Measurements from ENCODE around the gene POMGNT1. TPM values are rescaled to one million over a fixed set of nuclear protein-coding genes. Genes with fewer than 3 reads are reported as not detected.

The POMGNT1 gene
- total RNA-seq, 2 donors from 2014 or later, result 31.9 to 36.3 TPM

DNA sequence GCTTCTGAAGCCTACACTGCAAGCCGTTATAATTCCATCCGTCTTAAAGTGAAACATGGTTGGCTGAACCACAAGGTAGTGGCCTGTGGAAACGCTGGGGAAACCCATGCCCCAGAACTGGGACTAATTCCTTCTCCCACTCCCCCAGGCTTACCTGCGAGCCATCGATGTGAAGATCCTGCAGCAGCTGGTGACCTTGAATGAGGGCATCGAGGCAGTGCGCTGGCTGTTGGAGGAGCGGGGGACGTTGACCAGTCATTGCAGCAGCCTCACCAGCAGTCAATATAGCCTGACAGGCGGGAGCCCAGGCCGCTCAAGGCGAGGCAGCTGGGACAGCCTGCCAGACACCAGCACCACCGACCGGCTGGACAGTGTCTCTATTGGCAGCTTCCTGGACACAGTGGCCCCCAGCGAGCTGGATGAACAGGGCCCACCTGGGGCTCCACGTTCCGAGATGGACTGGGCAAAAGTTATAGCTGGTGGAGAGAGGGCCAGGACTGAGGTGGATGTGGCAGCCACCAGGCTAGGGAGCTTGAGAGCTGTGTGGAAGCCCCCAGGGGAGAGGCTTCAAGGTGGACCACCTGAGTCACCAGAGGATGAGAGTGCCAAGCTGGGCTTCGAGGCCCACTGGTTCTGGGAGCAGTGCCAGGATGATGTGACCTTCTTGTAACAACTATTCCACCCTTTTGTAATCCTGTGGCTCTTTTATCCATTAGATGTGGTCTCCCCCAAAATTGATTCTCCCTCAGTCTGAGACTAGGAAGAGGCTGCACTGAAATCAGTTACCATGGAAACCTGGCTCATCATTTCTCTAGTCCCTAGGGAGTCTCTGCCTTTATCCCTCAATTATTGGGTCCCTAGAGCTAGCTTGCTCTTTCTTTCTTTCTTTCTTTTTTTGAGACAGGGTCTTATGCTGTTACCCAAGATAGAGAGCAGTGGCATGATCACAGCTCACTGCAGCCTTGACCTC, 21.6 kb upstream of the POMGNT1 start:
- 30 to 63% methylated on average over 6 to 18 of the region's 18 CpGs for WGBS, 2 donors
- Histone ChIP-seq H3K4me3 (no peak overlapping the region), H3K36me3 (replicated peaks in 1 of 2; ENCODE audit: insufficient read depth in 1 of 2, low read depth in 2 of 2) (no peaks in the 10 kb centered on the region), H3K9me3 (no peaks in the 10 kb centered on the region), H3K27me3 (no peaks in the 10 kb centered on the region), H3K27ac (no peak overlapping the region), H3K4me1 (no peaks in the 10 kb centered on the region)
- DNase-seq, result no peak
- ATAC-seq, result no peak
- intact Hi-C loops (cut with DNase I), result loop anchor here (5.0 kb wide), 1 partner anchor 183 kb away; no protein-coding TSS in a partner anchor
- TF ChIP-seq, protein P1, sequence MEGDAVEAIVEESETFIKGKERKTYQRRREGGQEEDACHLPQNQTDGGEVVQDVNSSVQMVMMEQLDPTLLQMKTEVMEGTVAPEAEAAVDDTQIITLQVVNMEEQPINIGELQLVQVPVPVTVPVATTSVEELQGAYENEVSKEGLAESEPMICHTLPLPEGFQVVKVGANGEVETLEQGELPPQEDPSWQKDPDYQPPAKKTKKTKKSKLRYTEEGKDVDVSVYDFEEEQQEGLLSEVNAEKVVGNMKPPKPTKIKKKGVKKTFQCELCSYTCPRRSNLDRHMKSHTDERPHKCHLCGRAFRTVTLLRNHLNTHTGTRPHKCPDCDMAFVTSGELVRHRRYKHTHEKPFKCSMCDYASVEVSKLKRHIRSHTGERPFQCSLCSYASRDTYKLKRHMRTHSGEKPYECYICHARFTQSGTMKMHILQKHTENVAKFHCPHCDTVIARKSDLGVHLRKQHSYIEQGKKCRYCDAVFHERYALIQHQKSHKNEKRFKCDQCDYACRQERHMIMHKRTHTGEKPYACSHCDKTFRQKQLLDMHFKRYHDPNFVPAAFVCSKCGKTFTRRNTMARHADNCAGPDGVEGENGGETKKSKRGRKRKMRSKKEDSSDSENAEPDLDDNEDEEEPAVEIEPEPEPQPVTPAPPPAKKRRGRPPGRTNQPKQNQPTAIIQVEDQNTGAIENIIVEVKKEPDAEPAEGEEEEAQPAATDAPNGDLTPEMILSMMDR (IDR thresholded peaks at IDR 0.05), result no peak
- no peak for TF ChIP-seq POLR2A (IDR thresholded peaks at IDR 0.05)

DNA sequence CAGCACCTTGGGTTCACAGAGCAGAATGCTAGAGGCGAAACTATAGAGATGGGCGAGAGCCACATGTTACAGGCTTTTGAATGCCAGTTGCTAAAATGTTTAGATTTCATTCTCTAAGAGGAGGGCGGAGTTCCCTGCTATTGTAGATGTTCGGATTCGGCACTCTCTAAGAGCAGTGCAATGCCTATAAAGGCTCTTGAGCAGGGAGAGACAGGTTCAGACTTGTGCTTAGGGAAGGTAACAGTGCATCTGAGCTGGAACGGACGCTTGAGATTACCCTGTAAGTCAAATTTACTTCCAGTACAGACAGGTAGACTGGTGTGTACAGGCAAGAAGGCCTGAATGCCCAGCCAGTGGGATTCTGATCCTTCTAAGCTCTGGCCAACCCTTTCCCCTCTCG, 20.2 kb upstream of the POMGNT1 start:
- intact Hi-C loops (cut with DNase I), result no loop called here
- TF ChIP-seq, protein P1 (IDR thresholded peaks at IDR 0.05), result no peak
- no peak for TF ChIP-seq POLR2A (IDR thresholded peaks at IDR 0.05)
- Histone ChIP-seq H3K4me3 (no peak overlapping the region), H3K36me3 (replicated peaks in 1 of 2; ENCODE audit: insufficient read depth in 1 of 2, low read depth in 2 of 2) (no peaks in the 10 kb centered on the region), H3K27ac (no peak overlapping the region), H3K4me1 (no peaks in the 10 kb centered on the region), H3K27me3 (no peaks in the 10 kb centered on the region), H3K9me3 (no peaks in the 10 kb centered on the region)
- DNase-seq (no peak), ATAC-seq (no peak)
- WGBS, 2 donors, result 72 to 83% methylated on average over 8 of the region's 8 CpGs

DNA sequence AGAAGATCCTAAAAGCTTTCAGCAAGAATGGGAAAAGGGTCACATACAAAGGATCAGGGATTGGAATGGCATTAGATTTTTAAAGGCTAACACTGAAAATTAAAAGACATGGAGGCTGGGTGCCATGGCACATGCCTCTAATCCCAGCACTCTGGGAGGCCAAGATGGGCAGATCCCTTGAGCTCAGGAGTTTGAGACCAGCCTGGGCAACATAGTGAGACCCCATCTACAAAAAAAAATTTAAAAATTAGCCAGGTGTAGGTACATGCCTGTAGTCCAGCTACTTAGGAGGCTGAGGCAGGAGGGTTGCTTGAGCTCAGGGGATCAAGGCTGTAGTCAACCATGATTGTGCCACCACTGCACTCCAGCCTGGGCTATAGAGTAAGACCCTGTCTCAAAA, 17.3 kb upstream of the POMGNT1 start:
- DNase-seq, result no peak
- no peaks in the 10 kb centered on the region for H3K4me1 ChIP-seq
- H3K9me3 ChIP-seq, result no peaks in the 10 kb centered on the region
- no peak overlapping the region for H3K4me3 ChIP-seq
- H3K36me3 ChIP-seq (replicated peaks in 1 of 2; ENCODE audit: insufficient read depth in 1 of 2, low read depth in 2 of 2), result no peaks in the 10 kb centered on the region
- TF ChIP-seq, protein P1 (IDR thresholded peaks at IDR 0.05), result no peak
- no peak for TF ChIP-seq POLR2A (IDR thresholded peaks at IDR 0.05)
- H3K27ac ChIP-seq, result no peak overlapping the region
- intact Hi-C loops (cut with DNase I), result no loop called here
- no peaks in the 10 kb centered on the region for H3K27me3 ChIP-seq
- ATAC-seq, result no peak

DNA sequence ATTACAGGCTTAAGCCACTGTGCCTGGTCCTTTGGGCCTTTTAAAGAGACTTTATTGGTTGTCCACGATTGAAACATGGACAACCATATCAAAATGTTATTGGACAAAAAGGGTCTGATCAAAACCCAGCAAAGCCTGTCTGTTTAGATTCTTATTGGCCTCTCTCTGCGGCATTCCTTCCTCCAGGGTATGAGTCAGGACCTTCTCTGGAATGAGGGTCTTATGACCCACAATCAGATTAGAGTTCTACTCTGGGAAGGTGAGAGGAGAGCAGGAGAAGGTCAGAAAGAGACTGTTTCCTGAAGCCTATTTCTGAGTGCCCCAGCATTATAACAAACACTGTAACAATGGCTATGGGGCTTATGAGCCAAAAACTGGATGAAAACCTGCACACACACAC, 12.8 kb upstream of the POMGNT1 start:
- intact Hi-C loops (cut with DNase I), result no loop called here
- no peak overlapping the region for H3K27ac ChIP-seq
- no peak for DNase-seq
- no peaks in the 10 kb centered on the region for H3K4me1 ChIP-seq
- no peak overlapping the region for H3K4me3 ChIP-seq
- no peak for TF ChIP-seq POLR2A (IDR thresholded peaks at IDR 0.05)
- TF ChIP-seq, protein P1 (IDR thresholded peaks at IDR 0.05), result no peak
- WGBS, 2 donors, result 65 to 67% methylated on average over 2 of the region's 2 CpGs
- no peaks in the 10 kb centered on the region for H3K27me3 ChIP-seq
- no peaks in the 10 kb centered on the region for H3K9me3 ChIP-seq
- no peak for ATAC-seq
- no peaks in the 10 kb centered on the region for H3K36me3 ChIP-seq (replicated peaks in 1 of 2; ENCODE audit: insufficient read depth in 1 of 2, low read depth in 2 of 2)
